ENCODE results near the gene NDUFB6. TPM values are rescaled to one million over a fixed set of nuclear protein-coding genes. Genes with fewer than 3 reads are reported as not detected.

The NDUFB6 gene
- total and polyA plus RNA-seq, 10 donors, result 18.0 to 36.7 (median 26.1) TPM

DNA sequence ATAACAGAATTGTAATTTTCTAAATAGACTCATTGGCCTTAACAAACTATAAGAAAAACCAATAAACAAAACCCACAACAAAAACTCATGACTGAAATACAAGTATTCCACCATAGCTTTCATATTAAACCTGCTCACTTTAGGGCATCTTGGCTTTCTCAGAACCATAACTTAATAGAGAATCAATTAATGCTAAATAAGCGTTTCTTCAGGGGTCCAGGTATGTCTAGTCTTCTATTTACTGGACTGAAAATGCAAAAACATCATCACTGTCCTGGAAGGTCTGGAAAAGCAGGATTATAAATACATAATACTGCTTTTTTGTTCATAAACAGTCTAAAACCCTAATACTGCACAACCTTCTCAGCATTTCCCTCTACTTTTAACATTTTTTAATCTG lies 27.1 kb downstream of the NDUFB6 start:
- Histone ChIP-seq H3K4me1 (peaks cover 0 to 46% (median 25%) of the 10 kb centered on the region in 6 donors), H3K27ac (no peak overlapping the region), H3K9me3 (no peaks in the 10 kb centered on the region), H3K4me3 (no peak overlapping the region), H3K27me3 (replicated peaks in 1 of 7) (no peaks in the 10 kb centered on the region), H3K36me3 (peaks cover 0 to 55% (median 23%) of the 10 kb centered on the region in 6 donors)
- no peak for DNase-seq
- WGBS, 5 donors, result 90 to 98% (median 96%) methylated on average over 1 of the region's 1 CpG
- intact Hi-C loops (cut with DNase I; ENCODE audit: low total_unique reads), result no loop called here
- no peak for TF ChIP-seq CTCF (IDR thresholded peaks at IDR 0.05 in 8 of 11, conservative IDR thresholded peaks at IDR 0.05 in 3 of 11)
- no peak for TF ChIP-seq POLR2A (IDR thresholded peaks at IDR 0.05)
- no peak for TF ChIP-seq POLR2AphosphoS5 (IDR thresholded peaks at IDR 0.05)

DNA sequence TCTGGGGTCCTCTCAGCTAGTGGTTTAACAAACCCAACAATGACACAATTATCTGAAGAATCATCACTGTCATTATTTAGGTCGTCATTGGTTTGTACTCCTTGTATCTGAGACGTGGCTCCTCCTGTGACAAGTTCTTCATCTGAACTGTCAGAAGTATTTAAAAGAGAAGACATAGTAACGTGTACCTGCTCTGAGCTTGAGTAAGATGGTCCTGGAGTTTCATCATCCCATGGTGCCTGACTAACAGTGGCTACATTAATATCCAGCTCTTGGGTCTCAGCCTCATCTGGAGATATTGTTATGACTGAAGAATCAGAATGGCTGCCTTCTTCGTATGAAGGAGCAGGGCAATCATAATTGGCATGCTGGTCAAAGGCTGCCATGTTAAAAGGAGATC lies 29.9 kb downstream of the NDUFB6 start:
- no peak for DNase-seq
- intact Hi-C loops (cut with DNase I; ENCODE audit: low total_unique reads), result no loop called here

GRCh38 chr9:32533816-32534215 lies 39.1 kb downstream of the NDUFB6 start:
- H3K36me3 ChIP-seq, result peaks cover 0 to 4% (median 0%) of the 10 kb centered on the region in 6 donors
- no peaks in the 10 kb centered on the region for H3K4me1 ChIP-seq
- H3K4me3 ChIP-seq, result no peak overlapping the region
- TF ChIP-seq CTCF (IDR thresholded peaks at IDR 0.05 in 8 of 11, conservative IDR thresholded peaks at IDR 0.05 in 3 of 11) (no peak), POLR2A (IDR thresholded peaks at IDR 0.05) (no peak), POLR2AphosphoS5 (IDR thresholded peaks at IDR 0.05) (no peak)
- H3K9me3 ChIP-seq, result peaks cover 0 to 3% (median 0%) of the 10 kb centered on the region in 8 donors
- no peak overlapping the region for H3K27ac ChIP-seq
- H3K27me3 ChIP-seq (replicated peaks in 1 of 7), result no peaks in the 10 kb centered on the region
- 90 to 97% (median 95%) methylated on average over 4 of the region's 4 CpGs for WGBS, 5 donors
- DNase-seq, result no peak
- intact Hi-C loops (cut with DNase I; ENCODE audit: low total_unique reads), result no loop called here

More for the DNA sequence above, 29.9 kb downstream of the NDUFB6 start:
- no peak overlapping the region for H3K27ac ChIP-seq
- H3K9me3 ChIP-seq, result no peaks in the 10 kb centered on the region
- WGBS, 5 donors, result 88 to 94% (median 93%) methylated on average over 4 of the region's 4 CpGs
- no peak overlapping the region for H3K4me3 ChIP-seq
- H3K36me3 ChIP-seq, result peaks cover 0 to 67% (median 24%) of the 10 kb centered on the region in 6 donors
- no peak for TF ChIP-seq POLR2AphosphoS5 (IDR thresholded peaks at IDR 0.05)
- no peak for TF ChIP-seq POLR2A (IDR thresholded peaks at IDR 0.05)
- TF ChIP-seq CTCF (IDR thresholded peaks at IDR 0.05 in 8 of 11, conservative IDR thresholded peaks at IDR 0.05 in 3 of 11), result no peak
- H3K27me3 ChIP-seq (replicated peaks in 1 of 7), result no peaks in the 10 kb centered on the region
- peaks cover 0 to 19% (median 0%) of the 10 kb centered on the region in 6 donors for H3K4me1 ChIP-seq

GRCh38 chr9:32533336-32533735 lies 39.6 kb downstream of the NDUFB6 start:
- DNase-seq, result no peak
- H3K27me3 ChIP-seq (replicated peaks in 1 of 7), result no peaks in the 10 kb centered on the region
- intact Hi-C loops (cut with DNase I; ENCODE audit: low total_unique reads), result no loop called here
- H3K4me1 ChIP-seq, result no peaks in the 10 kb centered on the region
- H3K4me3 ChIP-seq, result no peak overlapping the region
- WGBS, 5 donors, result 96 to 99% (median 97%) methylated on average over 6 of the region's 6 CpGs
- H3K9me3 ChIP-seq, result peaks cover 0 to 3% (median 0%) of the 10 kb centered on the region in 8 donors
- TF ChIP-seq CTCF (IDR thresholded peaks at IDR 0.05 in 8 of 11, conservative IDR thresholded peaks at IDR 0.05 in 3 of 11) (no peak), POLR2A (IDR thresholded peaks at IDR 0.05) (no peak), POLR2AphosphoS5 (IDR thresholded peaks at IDR 0.05) (no peak)
- H3K36me3 ChIP-seq, result no peaks in the 10 kb centered on the region
- H3K27ac ChIP-seq, result no peak overlapping the region

Data from spleen (tissue), 11 donors.